Activated naive CD4-positive, alpha-beta T cell (primary cell): ENCODE results near the gene TUBB4B.
"Not testable (repeated sequence)": the region's sequence is repeated elsewhere in the genome, so short reads cannot be mapped to it uniquely, and the experiment has no call there.

ENCODE experiments used
- DNase-seq, 4 experiments: peaks; one replicate each; lab custom pipeline; 2025; lab: John Stamatoyannopoulos, UW

The TUBB4B gene

DNA sequence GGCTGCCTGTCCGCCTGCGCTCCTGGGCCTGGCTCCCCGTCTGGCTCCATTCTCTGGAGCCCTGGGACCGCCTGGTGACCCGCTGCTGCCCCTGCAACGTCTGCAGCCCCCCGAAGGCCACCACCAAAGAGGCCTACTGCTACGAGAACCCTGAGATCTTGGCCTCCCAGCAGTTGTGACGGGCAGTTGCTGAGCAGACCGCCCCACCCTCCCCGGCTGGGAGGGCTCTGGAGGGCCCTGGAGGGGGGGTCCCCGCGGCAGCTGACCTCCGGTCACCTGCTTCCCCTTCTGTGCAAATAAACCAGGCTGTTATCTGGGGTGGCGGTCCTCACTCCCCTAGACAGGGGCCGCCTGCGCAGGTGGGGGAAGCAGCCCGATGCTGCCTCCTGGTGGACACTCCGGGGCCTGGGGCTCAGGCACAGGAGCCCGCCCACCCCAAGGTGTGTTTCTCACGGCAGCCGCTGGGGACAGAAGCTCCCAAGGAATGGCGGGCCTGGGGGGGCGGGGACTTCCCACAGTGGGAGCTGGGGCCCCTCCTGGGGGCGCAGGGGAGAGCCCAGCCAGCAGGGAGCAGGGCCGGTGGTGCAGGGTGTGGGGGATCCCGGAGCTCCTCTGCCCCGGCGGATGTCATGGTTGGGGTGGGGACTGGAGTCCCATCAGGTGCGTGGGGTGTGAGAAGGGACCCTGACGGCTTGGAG is 4.7 kb upstream of the TUBB4B start:
- peak; percentile 75 to 93 (median 87) for DNase-seq

DNA sequence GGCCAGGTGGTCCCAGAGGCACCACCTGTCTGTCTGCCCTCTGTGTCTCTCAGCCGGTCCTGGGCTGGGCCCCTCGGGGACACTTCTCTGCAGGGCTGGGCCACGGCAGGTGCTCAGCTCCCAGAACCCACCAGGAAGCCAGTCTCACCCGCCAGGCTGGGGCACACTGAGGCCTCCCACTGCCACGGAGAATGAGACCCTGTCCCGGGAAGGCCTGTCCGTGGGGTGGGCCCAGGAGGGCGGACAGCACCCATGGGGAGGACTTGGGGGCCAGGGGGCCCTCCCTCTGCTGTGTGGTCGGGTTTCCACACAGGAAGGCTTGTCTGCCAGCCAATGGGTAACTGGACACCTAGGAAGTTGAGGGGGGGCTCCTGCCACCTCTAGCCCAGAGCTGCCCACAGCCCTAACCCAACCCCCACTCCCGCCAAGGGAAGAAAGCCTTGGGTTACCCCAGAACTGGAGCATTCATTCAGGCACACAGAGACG is 4.1 kb upstream of the TUBB4B start:
- DNase-seq, result no peak

DNA sequence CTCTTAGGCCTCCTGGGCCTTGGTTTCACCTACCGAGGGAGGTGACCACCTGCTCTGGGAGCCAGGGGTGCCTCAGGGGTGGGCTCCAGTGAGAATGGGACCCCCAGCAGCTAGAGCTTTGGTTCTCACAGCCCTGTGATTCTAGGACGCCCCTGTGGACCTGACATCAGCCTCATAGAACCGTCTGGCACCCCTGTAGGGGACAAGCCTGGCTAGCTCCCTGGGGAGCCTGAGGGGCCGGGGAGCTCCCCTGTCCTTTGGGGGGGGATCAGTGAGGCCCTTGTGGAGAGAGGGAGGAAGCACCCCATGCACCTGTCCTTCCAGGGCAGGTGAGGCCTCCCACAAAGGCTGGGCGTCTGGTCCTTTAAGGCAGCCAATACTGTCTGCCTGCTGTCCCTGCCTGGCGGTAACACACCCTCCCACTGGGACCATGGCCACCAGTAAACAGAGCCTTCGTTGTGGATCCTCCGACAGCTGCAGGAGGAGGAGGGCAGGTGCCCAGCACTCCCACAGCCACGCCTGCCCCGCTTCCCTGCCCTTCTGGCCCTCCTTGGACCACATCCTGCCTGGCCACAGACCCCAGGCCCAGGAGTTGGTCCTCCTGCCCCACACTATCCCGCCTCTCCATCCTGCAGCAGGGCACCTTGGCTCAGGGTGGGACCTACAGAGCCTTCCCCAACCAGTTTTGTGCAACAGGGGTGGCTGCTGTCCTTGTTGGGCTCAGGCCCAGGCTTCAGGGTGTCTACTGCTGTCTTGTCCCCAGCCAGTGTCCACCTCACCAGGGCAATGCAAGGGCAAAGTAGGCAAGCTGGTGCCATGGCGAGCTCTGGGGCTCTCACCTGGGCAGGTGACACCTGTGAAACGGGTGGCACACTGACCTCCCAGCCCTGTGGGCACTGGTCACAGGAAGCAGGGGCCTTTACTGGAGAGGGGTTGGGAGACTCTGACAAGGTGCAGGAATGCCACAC is 3.0 kb upstream of the TUBB4B start:
- no peak for DNase-seq

DNA sequence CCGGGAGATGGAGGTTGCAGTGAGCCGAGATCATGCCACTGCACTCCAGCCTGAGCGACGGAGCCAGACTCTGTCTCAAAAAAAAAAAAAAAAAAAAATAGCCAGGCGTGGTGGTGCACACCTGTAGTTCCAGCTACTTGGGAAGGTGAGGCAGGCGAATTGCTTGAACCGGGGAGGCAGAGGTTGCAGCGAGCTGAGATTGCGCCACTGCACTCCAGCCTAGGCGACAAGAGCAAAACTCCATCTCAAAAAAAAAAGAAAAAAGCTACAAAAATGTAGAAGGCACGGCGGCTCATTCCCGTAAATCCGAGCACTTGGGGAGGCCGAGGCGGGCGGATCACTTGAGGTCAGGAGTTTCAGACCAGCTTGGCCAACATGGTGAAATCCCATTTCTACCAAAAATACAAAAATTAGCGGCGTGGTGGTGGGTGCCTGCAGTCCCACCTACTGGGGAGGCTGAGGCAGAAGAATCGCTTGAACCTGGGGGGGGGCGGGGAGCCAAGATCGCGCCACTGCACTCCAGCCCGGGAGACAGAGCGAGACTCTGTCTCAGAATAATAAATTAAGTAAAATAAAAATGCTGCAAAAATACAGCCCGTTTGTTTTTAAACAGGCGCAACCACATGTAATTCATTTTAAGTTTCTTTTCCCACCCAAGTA is 1.4 kb upstream of the TUBB4B start:
- DNase-seq, result not testable (repeated sequence)

DNA sequence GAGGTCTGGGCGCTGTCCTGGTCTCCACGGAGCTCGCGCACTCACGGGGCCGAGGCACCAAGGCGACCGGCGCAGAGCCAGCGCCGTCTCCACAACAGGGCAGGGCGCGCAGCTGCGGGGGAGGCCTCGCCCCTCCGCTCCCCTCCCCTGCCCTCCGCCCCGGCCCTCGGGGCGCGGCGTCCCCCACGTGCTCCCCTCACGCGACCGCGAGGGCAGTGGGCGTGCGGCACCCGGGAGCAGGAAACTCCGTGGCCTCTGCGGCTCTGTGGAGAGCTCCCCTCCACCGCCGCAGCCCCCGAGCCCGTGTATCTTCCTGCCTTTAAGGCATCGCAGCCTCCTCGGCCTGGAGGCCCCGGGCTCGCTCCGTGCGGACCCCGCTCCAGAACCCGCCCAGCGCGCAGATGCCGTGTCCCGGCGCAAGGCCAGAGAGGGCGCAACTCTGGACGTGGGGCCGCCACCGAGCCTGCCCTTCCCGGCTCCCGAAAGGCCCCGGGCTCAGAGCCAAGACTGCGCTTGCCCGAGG is 708 bp upstream of the TUBB4B start:
- DNase-seq, result peak in 2 of 4 experiments; percentile 67

DNA sequence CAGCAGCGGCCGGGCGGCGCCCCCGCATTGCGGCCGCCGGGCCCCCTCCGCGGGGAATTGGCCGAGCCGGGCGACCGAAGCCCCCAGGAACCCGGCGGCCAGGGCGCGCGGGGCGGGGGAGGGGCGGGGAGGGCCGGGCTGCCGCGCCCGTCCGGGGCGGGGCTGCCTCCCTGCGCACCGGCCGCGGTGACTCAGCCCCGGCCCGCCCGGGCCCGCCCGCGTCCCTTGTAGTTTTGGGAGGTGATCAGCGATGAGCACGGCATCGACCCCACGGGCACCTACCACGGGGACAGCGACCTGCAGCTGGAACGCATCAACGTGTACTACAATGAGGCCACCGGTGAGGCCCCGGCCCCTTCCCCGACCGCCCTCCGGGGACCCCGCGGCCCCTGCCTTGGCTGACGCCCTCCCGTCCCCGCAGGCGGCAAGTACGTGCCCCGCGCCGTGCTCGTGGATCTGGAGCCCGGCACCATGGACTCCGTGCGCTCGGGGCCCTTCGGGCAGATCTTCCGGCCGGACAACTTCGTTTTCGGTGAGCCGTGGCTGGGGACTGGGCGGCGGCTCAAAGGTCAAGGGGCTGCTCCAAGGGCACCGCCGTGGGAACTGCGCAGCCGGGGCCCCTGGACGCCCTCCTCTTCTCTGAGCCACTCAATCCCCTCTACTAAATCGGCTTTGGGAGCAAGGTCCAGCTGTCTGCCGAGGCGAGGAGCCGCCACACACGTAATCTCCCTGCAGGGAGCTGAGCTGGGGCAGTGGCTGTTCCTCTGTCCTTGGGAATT is 592 bp downstream of the TUBB4B start:
- peak; percentile 39 to 65 (median 53) for DNase-seq

DNA sequence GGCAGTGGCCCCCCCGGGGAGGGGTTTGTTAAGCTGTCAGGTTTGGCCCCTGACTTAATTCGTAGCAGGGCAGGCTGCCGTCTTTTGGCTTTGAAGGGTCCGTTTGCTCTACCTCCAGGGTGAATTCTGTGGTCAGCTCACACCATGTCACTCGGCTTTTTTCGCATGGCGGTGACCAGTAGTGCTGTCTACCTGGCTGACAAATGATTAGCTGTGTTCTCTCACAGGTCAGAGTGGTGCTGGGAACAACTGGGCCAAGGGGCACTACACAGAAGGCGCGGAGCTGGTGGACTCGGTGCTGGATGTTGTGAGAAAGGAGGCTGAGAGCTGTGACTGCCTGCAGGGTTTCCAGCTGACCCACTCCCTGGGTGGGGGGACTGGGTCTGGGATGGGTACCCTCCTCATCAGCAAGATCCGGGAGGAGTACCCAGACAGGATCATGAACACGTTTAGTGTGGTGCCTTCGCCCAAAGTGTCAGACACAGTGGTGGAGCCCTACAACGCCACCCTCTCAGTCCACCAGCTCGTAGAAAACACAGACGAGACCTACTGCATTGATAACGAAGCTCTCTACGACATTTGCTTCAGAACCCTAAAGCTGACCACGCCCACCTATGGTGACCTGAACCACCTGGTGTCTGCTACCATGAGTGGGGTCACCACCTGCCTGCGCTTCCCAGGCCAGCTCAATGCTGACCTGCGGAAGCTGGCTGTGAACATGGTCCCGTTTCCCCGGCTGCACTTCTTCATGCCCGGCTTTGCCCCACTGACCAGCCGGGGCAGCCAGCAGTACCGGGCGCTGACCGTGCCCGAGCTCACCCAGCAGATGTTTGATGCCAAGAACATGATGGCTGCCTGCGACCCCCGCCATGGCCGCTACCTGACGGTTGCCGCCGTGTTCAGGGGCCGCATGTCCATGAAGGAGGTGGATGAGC is 1.4 kb downstream of the TUBB4B start:
- no peak for DNase-seq

DNA sequence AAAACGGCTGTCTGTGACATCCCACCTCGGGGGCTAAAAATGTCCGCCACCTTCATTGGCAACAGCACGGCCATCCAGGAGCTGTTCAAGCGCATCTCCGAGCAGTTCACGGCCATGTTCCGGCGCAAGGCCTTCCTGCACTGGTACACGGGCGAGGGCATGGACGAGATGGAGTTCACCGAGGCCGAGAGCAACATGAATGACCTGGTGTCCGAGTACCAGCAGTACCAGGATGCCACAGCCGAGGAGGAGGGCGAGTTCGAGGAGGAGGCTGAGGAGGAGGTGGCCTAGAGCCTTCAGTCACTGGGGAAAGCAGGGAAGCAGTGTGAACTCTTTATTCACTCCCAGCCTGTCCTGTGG is 2.2 kb downstream of the TUBB4B start:
- not testable (repeated sequence) for DNase-seq

DNA sequence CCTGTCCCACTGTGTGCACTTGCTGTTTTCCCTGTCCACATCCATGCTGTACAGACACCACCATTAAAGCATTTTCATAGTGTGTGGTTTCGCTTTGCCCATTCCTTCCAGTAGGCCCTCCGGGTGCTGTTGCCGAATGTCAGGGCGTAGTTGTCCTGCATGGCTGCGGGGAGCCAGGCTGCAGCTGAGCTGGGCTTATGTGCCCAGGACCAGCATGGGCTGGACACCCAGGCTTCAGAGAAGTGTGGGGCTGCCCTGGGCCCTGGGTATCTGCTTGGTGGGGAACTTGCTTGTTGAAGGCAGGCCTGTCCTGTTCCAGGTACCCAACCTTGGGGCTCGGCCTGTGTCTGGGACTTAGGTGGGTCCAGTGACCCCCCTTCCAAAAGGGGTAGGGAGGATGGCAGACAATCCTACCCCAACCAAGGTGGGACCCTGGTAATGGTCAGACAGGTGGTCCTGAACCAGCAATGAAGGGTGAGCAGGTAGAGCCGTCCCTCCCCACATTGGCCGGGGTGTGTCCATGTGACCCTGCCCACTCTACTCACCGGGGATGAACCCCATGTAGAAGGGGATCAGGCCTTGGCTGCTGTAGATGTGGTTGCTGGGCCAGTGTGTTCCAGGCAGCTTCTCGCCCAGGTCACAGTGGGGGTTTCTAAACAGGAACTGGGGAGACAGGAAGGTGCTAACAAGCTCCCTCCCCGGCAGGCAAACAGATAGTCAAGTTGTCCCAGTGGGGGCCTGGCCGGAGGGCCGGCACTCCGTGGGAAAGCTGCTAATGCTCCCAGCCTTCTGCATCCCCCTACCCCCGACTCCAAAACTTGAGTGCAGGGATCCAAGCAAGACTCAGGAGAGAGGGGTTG is 2.8 kb downstream of the TUBB4B start:
- no peak for DNase-seq

DNA sequence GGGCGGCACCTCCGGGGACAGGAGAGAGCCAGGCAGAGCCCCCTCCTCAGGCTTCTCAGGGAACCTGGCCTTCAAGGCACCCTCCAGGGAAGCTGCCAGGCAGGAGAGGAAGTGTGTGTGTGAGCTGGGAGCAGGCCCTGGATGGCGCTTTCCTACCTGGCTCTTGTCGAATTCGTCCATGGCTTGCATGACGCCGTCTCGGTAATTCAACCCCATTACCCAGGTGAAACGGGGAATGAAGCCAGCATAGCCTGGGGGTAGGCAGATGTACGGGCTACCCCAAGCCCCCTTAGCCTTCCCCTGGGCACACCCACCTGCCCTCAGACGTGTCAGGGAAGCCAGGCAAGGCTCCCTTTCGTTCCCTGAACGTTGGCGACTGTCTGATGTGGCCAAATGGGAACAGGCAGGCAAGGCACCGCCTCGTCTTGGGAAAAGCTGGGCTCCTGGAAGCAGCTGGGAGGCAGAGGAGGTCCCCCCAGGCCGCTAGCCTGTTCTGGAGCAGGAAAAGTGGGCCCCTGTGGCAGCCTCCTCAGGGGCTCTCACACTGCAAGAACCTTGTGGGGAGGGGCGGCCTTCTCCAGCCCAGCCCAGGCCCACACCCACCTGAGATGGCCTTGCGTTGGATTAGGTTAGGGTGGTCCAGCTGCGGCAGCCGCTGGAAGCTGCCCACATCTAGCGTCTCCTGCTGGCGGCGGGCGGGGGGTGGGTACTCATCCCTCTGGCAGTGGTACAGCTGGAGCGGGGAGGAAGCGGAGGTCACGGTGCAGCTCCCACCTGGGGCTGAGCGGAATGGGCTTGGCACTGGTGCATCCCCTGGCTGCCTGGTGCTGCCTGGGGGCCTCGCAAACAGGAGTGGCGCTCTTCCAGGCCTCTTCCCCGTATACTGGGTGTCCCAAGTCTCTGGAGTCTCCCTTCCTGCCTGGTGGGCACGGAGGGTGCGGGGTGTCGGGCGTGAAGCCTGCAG is 3.7 kb downstream of the TUBB4B start:
- DNase-seq, result no peak

DNA sequence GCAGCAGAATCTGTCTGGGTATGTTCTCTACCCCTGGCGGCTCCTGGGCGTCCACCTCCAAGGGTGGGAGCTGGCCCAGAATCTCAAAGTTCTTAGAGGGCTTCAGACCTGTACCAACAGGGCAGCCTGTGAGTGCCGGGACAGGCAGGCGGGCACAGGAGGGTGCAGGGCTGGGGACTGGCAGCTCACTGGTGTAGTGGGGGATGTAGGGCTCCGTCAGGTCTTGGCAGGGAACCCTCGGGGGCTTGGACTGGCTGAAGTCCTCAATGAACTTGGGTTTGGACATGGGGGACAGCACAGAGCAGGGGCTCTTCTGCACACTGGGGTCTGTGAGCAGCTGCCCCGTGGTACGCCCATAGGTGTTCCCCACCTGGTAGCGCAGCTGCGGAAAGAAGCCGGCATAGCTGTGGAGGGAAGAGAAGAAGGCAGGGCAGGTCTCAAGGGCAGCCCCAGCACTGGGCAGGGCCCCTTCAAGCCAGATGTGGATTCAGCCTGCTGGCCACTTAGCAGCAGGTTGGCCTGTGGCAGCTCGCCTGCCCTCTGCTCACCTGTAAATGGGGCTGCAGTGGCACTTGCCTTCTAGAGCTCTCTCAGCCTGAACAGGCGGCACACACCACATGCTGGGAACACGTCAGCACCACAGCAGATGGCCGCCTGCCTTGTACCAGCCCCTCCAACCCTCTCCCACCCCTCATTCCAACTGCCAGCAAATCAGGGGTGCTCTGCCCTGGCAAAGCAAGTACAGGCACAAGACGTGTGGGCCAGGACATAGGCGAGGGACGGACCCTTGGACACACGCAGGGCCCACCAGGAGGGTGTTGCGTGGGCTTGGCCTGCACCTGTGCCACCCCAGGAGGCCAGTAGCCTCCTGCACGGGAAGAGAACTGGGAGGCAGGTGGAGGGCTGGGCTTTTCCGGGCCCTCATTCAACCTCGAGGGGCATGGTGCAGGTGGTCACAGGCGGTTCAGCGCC is 4.6 kb downstream of the TUBB4B start:
- no peak for DNase-seq

DNA sequence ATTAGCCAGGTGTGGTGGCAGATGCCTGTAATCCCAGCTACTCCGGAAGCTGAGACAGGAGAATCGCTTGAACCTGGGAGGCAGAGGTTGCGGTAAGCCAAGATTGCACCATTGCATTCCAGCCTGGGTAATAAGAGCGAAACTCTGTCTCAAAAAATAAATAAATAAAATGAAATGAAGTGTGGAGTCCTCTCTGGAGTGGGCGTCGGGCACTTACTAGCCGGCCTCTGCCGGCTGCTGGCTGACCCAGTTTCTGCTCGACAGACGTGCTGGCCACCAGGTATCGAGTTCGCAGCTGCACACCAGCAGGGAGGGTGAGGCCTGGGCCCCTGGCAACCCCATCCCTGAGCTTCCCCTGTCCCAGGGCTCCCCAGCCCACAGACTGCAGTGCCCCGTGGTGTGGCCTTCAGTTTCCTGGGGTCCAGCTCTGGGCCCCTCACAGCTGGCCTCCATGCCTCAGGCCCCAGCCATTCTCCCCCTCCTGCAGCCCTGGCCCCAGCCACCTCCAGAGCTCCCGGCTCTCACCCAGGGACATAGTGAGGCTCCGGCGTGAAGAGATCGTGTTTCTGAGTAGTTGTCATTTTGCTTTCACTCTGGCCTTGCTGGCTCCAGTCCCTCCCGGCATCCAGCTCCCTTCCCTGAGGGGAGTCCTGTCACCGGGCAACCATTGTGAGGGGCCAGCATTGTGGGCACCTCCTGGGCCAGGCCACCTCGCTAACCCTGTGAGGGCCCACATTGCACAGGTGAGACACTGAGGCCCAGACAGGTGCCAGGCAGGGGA is 6.2 kb downstream of the TUBB4B start:
- no peak for DNase-seq

DNA sequence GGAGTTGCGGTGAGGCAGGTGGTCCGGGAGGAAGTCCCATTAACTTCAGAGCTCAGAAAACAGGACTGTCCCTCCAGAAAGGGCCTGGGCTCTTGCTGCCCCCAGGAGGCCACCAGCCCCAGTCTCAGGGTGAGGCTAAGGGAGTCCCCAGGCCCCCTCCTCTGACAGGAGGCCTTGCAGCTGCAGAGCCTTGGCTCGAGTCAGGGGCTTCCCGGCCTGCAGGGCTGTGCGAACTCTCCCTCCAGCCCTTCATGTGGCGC is 6.8 kb downstream of the TUBB4B start:
- no peak for DNase-seq

DNA sequence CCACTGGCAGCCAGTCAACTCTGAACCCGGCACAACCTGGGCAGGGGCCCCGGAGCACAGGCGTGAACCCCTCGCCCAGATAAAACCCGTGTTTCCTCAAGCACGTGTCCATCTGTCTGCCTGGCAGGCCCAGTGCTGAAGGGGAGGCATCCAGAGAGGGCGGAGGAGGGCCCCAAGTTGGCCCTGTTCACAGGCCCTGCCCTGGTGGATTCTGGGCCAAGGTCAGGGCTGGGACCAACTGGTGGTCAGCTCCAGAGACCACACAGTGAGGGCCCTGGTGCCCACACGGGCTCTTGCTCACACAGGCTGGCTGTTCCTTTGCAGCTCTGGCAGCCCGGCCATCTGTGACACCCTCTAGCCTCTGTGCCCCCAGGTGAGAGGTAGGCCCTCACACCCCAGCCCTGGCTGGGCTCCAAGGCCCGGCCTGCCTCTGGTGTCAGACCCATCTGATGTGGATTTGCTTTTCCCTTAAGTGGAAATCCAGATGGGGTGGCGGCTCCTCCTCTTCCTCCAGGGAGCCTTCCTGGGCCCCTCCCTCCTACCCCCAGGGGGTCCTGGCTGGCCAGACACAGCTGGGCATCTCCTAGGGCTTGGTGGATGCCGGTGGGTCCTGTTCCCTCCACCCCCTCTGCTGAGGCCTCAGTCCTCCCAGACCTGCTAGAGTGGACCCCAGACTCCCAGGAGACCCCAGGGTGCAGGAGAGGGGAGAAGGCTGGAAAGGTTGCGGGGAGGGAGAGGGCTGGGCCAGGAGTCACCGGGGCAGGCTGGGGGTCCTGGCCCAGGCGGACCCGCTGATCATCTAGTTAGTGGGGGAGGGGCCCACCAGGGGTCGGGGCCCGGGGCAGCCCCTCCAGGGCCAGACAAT is 9.5 kb downstream of the TUBB4B start:
- no peak for DNase-seq

DNA sequence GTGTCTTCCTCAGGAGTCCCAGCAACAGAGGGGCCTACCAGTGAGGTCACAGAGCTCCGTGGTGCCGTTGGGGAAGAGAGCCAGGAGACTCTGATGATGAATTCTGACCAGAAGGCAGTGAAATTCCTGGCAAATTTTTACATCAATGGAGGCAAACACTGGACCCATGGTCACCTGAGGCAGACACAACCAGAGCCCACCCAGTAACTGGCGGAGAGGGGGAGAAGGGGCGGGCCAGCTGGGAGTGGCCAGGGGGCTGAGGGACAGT is 10.0 kb downstream of the TUBB4B start, which contains the start of gene STPG3:
Gene STPG3 (plus strand): TSS at position 93 of the 268 bp plus-strand sequence. CDS start 1 bp downstream, at position 94.
- no peak for DNase-seq
